ENCODE data around the gene FGD2. TPM values are rescaled to one million over a fixed set of nuclear protein-coding genes. Genes with fewer than 3 reads are reported as not detected.

The FGD2 gene
- total RNA-seq, 4 donors from 2014 or later, result 0.39 to 6.2 (median 5.0) TPM

DNA sequence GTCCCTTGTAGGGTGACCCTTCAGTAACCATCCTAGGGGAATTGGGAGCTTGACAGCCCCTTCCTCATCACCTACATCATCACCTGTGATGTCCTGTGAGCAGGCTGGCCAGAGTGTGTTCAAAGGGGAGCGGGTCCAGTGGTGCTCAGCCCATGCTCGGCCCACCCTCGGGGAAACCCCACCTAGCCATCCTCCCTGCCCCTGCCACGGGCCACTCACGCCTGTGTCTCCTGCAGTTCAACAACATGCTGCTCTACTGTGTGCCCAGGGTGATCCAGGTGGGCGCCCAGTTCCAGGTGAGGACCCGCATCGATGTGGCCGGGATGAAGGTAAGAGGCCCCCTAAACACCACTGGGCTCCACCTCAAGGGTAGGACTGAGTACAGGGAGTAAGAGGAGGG is 10.1 kb downstream of the FGD2 start:
- Histone ChIP-seq H3K27ac (no peak overlapping the region), H3K36me3 (no peaks in the 10 kb centered on the region), H3K9me3 (no peaks in the 10 kb centered on the region), H3K4me3 (no peak overlapping the region), H3K4me1 (peaks cover 9 to 11% of the 10 kb centered on the region in 2 donors), H3K27me3 (no peaks in the 10 kb centered on the region)
- ATAC-seq (no peak), DNase-seq (no peak)
- intact Hi-C loops (cut with DNase I; ENCODE audit: low total_unique reads), result loop anchor here (5.0 kb wide), 1 partner anchor 248 kb away; no protein-coding TSS in a partner anchor
- in situ Hi-C loops (cut with MboI; ENCODE audit: low sequenced_read_pairs in 4 of 4), result loop anchor here (10.0 to 25.0 kb wide), 3 partner anchors 128 to 253 kb away; partner anchors contain the start of gene C6orf89 (in 3 of the 4)
- no peak for TF ChIP-seq CTCF (IDR thresholded peaks at IDR 0.05 in 4 of 5, conservative IDR thresholded peaks at IDR 0.05 in 1 of 5)
- TF ChIP-seq POLR2A (IDR thresholded peaks at IDR 0.05), result no peak

DNA sequence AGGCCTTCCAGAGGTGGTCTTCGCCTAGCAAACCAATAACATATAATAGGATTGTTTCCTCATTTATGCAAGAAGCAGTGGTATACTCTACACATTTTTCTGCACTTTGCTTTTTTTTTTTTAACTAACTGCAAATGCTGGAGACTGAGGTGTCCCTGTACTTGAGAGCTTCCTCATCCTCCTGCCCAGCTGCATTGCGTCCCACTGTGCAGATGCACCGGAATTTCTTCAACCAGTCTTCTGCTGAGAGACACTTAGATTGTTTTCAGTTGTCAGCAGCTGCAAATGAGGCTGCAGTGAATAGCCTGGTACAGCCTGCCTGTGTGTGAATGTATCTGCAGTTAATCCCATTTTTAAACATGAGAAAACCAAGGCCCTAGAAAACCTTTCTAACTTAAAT is 11.5 kb downstream of the FGD2 start:
- H3K4me1 ChIP-seq, result peaks cover 9 to 11% of the 10 kb centered on the region in 2 donors
- no peaks in the 10 kb centered on the region for H3K27me3 ChIP-seq
- ATAC-seq (no peak), DNase-seq (no peak)
- H3K9me3 ChIP-seq, result no peaks in the 10 kb centered on the region
- H3K4me3 ChIP-seq, result no peak overlapping the region
- no peaks in the 10 kb centered on the region for H3K36me3 ChIP-seq
- no peak for TF ChIP-seq CTCF (IDR thresholded peaks at IDR 0.05 in 4 of 5, conservative IDR thresholded peaks at IDR 0.05 in 1 of 5)
- TF ChIP-seq POLR2A (IDR thresholded peaks at IDR 0.05), result no peak
- in situ Hi-C loops (cut with MboI; ENCODE audit: low sequenced_read_pairs in 4 of 4) (loop anchor here (10.0 to 25.0 kb wide), 3 partner anchors 130 to 255 kb away; partner anchors contain the start of gene C6orf89 (in 3 of the 4)), intact Hi-C loops (cut with DNase I; ENCODE audit: low total_unique reads) (loop anchor here (5.0 kb wide), 1 partner anchor 250 kb away; no protein-coding TSS in a partner anchor)
- no peak overlapping the region for H3K27ac ChIP-seq

DNA sequence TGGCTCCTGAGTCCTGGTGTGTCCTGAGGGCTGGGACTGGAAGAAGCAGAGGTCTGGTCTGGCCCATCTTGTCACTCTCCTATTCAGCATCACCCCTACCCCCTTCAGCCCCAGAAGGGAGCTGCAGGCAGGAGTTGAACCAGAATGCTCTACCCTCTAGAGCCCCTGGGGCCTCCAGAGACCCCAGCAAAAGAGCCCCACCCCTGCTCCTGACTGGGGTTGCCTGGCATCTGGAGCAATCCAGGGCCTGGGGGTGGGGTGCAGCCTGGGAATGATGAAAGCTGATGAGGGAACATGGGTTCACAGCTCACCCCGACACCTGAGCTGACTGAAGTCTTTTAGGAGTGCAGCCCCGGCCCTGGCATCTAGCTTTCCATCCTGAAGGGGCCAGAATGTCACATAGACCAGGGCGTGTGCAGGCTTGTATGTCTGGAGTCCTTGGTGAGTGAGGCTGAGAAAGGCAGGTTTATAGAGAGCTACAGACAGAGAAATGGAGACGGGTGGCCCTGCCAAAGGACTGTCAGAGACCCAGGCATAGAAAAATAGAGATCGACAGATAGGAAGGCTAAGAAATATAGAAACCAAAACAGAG is 12.2 kb downstream of the FGD2 start:
- H3K4me1 ChIP-seq, result peaks cover 9 to 11% of the 10 kb centered on the region in 2 donors
- intact Hi-C loops (cut with DNase I; ENCODE audit: low total_unique reads), result loop anchor here (1.0 to 5.0 kb wide), 5 partner anchors 38 to 250 kb away; partner anchors contain the start of gene C6orf89
- H3K27me3 ChIP-seq, result no peaks in the 10 kb centered on the region
- ATAC-seq, result peak in 1 of 2 donors; percentile 21
- in situ Hi-C loops (cut with MboI; ENCODE audit: low sequenced_read_pairs in 4 of 4), result loop anchor here (10.0 to 25.0 kb wide), 3 partner anchors 130 to 255 kb away; partner anchors contain the start of gene C6orf89 (in 3 of the 4)
- H3K9me3 ChIP-seq, result no peaks in the 10 kb centered on the region
- TF ChIP-seq CTCF (IDR thresholded peaks at IDR 0.05 in 4 of 5, conservative IDR thresholded peaks at IDR 0.05 in 1 of 5) (no peak), POLR2A (IDR thresholded peaks at IDR 0.05) (no peak)
- peak overlapping the region; percentile 19 to 62 (median 40) for H3K27ac ChIP-seq
- DNase-seq, result no peak
- H3K36me3 ChIP-seq, result no peaks in the 10 kb centered on the region
- H3K4me3 ChIP-seq, result no peak overlapping the region

- H3K4me3 ChIP-seq, result no peak overlapping the region
- H3K9me3 ChIP-seq, result no peaks in the 10 kb centered on the region
- H3K27me3 ChIP-seq, result no peaks in the 10 kb centered on the region
- intact Hi-C loops (cut with DNase I; ENCODE audit: low total_unique reads) (loop anchor here (1.0 to 5.0 kb wide), 6 partner anchors 33 to 251 kb away; partner anchors contain the start of gene C6orf89), in situ Hi-C loops (cut with MboI; ENCODE audit: low sequenced_read_pairs in 4 of 4) (loop anchor here (10.0 to 25.0 kb wide), 3 partner anchors 131 to 256 kb away; partner anchors contain the start of gene C6orf89 (in 3 of the 4))
- DNase-seq (peak; percentile 79 to 90), ATAC-seq (peak; percentile 96 to 98)
- peak overlapping the region; percentile 40 to 67 (median 56) for H3K27ac ChIP-seq
- H3K4me1 ChIP-seq, result peaks cover 9 to 11% of the 10 kb centered on the region in 2 donors
- H3K36me3 ChIP-seq, result no peaks in the 10 kb centered on the region
- TF ChIP-seq POLR2A (IDR thresholded peaks at IDR 0.05) (no peak), CTCF (IDR thresholded peaks at IDR 0.05 in 4 of 5, conservative IDR thresholded peaks at IDR 0.05 in 1 of 5) (peak; percentile 84 to 95 (median 91))
These were observed 13.0 kb downstream of the FGD2 start for GRCh38 chr6:37018198-37019064.

Data from gastrocnemius medialis (tissue), 4 donors.